SK-N-MC (cell line): ENCODE data around the gene TRIM67.

Source experiments
- EZH2 ChIP-seq: fragments of 200-600 bp; sonication (generic); IDR thresholded peaks from one replicate; pipeline ENCODE4 v1.6.1; 2017; ENCODE audit warnings: antibody characterized with exemption
- FOXP2 ChIP-seq: optimal IDR thresholded peaks from 2 replicates; pipeline ENCODE3; 2011; ENCODE audit warnings: mild to moderate bottlenecking, moderate library complexity; ENCODE audit not compliant: insufficient read depth; ENCODE audit errors: extremely low read length, control extremely low read depth
- POLR2AphosphoS5 ChIP-seq: IDR thresholded peaks from 2 replicates; pipeline ENCODE4 v1.6.1; 2012; ENCODE audit warnings: mild to moderate bottlenecking, low read depth, low read length, borderline replicate concordance

- TF ChIP-seq EZH2 (no peak), POLR2AphosphoS5 (no peak), FOXP2 (no peak)
Observed at GRCh38 chr1:231181271-231181670, 19.4 kb downstream of the TRIM67 start.
